ENCODE results near the gene ZFC3H1. TPM values are rescaled to one million over a fixed set of nuclear protein-coding genes. Genes with fewer than 3 reads are reported as not detected.
A peak's percentile ranks its signal among the peaks of the same experiment; 100 is the strongest.

ZFC3H1 gene
- polyA plus RNA-seq, 3 donors = 12.5 to 57.0 (median 16.3) TPM

DNA sequence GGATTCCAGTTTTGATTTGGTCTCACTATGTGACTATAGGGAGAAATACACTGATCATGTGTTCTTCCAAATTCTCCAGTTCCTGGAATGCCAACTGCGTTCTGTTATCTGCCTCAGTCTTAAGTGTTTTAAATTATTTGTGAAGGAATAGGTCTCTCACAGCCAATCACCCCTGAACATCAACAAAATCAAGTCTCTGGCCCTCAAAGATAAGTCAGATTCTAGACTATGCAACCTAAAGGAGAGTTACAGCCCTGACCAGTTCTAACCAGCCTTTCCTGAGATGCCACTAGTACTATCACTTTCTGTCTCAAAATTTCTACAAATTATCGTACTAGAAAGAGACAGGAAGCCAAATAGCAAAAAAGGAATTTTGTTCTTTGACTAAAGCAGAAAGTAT is 22.3 kb downstream of the ZFC3H1 start:
- Mint-ChIP-seq H3K4me1 (peaks cover 15% of the 10 kb centered on the region), H3K27ac (peak overlapping the region in 1 of 7 donors; percentile 50), H3K4me3 (no peak overlapping the region), H3K9me3 (no peaks in the 10 kb centered on the region), H3K27me3 (ENCODE audit: low read depth in 3 of 3) (peaks cover 0 to 2% (median 0%) of the 10 kb centered on the region in 3 donors), H3K36me3 (peaks cover 67 to 78% of the 10 kb centered on the region in 2 donors)
- H3K79me2 ChIP-seq (ENCODE audit: insufficient read depth, low read length) = peaks cover 69% of the 10 kb centered on the region
- intact Hi-C loops (cut with micrococcal nuclease) = loop anchor here in 1 of 2 donors (10.0 kb wide), 1 partner anchor 113 kb away; the partner anchor contains the start of gene RAB21
- no peak overlapping the region for H3K9ac ChIP-seq (ENCODE audit: insufficient read depth, low read length, poor library complexity, severe bottlenecking)
- no peak overlapping the region for H3K4me2 ChIP-seq (replicated peaks; ENCODE audit: extremely low read depth, low read length, poor library complexity, severe bottlenecking)
- TF ChIP-seq, protein P1, sequence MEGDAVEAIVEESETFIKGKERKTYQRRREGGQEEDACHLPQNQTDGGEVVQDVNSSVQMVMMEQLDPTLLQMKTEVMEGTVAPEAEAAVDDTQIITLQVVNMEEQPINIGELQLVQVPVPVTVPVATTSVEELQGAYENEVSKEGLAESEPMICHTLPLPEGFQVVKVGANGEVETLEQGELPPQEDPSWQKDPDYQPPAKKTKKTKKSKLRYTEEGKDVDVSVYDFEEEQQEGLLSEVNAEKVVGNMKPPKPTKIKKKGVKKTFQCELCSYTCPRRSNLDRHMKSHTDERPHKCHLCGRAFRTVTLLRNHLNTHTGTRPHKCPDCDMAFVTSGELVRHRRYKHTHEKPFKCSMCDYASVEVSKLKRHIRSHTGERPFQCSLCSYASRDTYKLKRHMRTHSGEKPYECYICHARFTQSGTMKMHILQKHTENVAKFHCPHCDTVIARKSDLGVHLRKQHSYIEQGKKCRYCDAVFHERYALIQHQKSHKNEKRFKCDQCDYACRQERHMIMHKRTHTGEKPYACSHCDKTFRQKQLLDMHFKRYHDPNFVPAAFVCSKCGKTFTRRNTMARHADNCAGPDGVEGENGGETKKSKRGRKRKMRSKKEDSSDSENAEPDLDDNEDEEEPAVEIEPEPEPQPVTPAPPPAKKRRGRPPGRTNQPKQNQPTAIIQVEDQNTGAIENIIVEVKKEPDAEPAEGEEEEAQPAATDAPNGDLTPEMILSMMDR (IDR thresholded peaks at IDR 0.05) = no peak
- peaks cover 91% of the 10 kb centered on the region for H4K20me1 ChIP-seq (ENCODE audit: insufficient read depth, low read length)
- H3K36me3 ChIP-seq (replicated peaks in 1 of 2; ENCODE audit: control insufficient read depth in 1 of 2, insufficient read depth in 2 of 2, low read length in 2 of 2) = peaks cover 76 to 96% of the 10 kb centered on the region in 2 donors
- H3K27me3 ChIP-seq (ENCODE audit: control insufficient read depth in 2 of 2, insufficient read depth in 2 of 2, low read length in 2 of 2) = no peaks in the 10 kb centered on the region
- DNase-seq = no peak
- no peak overlapping the region for H2AFZ ChIP-seq (ENCODE audit: insufficient read depth, low read depth, low read length, poor library complexity, severe bottlenecking)
- peak overlapping the region in 1 of 2 donors; percentile 15 for H3K27ac ChIP-seq (ENCODE audit: low read depth in 1 of 2, low read length in 2 of 2)
- peaks cover 8 to 20% of the 10 kb centered on the region in 2 donors for H3K4me1 ChIP-seq (ENCODE audit: control insufficient read depth in 1 of 2, insufficient read depth in 2 of 2, low read length in 2 of 2)
- H3K9me3 ChIP-seq (replicated peaks in 1 of 2; ENCODE audit: control insufficient read depth in 1 of 2, insufficient read depth in 1 of 2, low read length in 2 of 2) = no peaks in the 10 kb centered on the region
- no CpG with 5 or more reads among the region's 2 CpGs for WGBS (ENCODE audit: insufficient coverage)
- H3K4me3 ChIP-seq (replicated peaks in 1 of 3; ENCODE audit: low read depth in 2 of 3, low read length in 3 of 3) = no peak overlapping the region

DNA sequence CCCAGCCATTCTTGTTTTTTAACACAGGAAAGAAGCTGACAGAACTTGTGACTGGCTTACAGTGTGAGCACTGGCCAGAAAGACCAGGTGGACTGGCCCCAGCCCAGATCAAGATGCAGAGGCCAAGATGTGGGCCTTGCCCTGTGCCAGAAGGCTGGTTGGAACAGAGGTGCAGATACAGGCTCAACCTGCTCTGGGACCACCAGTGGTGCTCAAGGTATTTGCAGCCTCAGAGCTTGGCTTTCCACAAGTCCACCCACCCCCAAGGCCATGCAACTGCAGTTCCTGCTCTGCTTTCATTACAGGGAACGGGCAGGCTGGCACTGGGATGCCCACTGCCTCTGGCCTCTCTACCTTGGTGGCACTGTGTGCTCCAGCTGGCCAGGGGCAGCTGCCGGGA is 23.3 kb downstream of the ZFC3H1 start:
- TF ChIP-seq, protein P1 (IDR thresholded peaks at IDR 0.05) = no peak
- Histone ChIP-seq H3K27me3 (ENCODE audit: control insufficient read depth in 2 of 2, insufficient read depth in 2 of 2, low read length in 2 of 2) (no peaks in the 10 kb centered on the region), H3K79me2 (ENCODE audit: insufficient read depth, low read length) (peaks cover 61% of the 10 kb centered on the region), H3K9me3 (replicated peaks in 1 of 2; ENCODE audit: control insufficient read depth in 1 of 2, insufficient read depth in 1 of 2, low read length in 2 of 2) (no peaks in the 10 kb centered on the region), H3K4me3 (replicated peaks in 1 of 3; ENCODE audit: low read depth in 2 of 3, low read length in 3 of 3) (no peak overlapping the region), H3K4me1 (ENCODE audit: control insufficient read depth in 1 of 2, insufficient read depth in 2 of 2, low read length in 2 of 2) (peaks cover 5 to 9% of the 10 kb centered on the region in 2 donors), H2AFZ (ENCODE audit: insufficient read depth, low read depth, low read length, poor library complexity, severe bottlenecking) (no peak overlapping the region), H3K9ac (ENCODE audit: insufficient read depth, low read length, poor library complexity, severe bottlenecking) (no peak overlapping the region), H3K36me3 (replicated peaks in 1 of 2; ENCODE audit: control insufficient read depth in 1 of 2, insufficient read depth in 2 of 2, low read length in 2 of 2) (peaks cover 84 to 99% of the 10 kb centered on the region in 2 donors), H3K27ac (ENCODE audit: low read depth in 1 of 2, low read length in 2 of 2) (peak overlapping the region in 1 of 2 donors; percentile 28), H3K4me2 (replicated peaks; ENCODE audit: extremely low read depth, low read length, poor library complexity, severe bottlenecking) (no peak overlapping the region), H4K20me1 (ENCODE audit: insufficient read depth, low read length) (peaks cover 91% of the 10 kb centered on the region)
- H3K9me3 Mint-ChIP-seq = no peaks in the 10 kb centered on the region
- WGBS (ENCODE audit: insufficient coverage) = no CpG with 5 or more reads among the region's 2 CpGs
- peaks cover 12% of the 10 kb centered on the region for H3K4me1 Mint-ChIP-seq
- H3K4me3 Mint-ChIP-seq = no peak overlapping the region
- DNase-seq = no peak
- H3K27ac Mint-ChIP-seq = peak overlapping the region in 2 of 7 donors; percentile 54 to 60
- H3K36me3 Mint-ChIP-seq = peaks cover 74 to 86% of the 10 kb centered on the region in 2 donors
- peaks cover 0 to 2% (median 0%) of the 10 kb centered on the region in 3 donors for H3K27me3 Mint-ChIP-seq (ENCODE audit: low read depth in 3 of 3)
- intact Hi-C loops (cut with micrococcal nuclease) = loop anchor here in 1 of 2 donors (10.0 kb wide), 1 partner anchor 114 kb away; the partner anchor contains the start of gene RAB21

Data from CD14-positive monocyte (primary cell).